ENCODE results near the gene FOXE3. TPM values are rescaled to one million over a fixed set of nuclear protein-coding genes. Genes with fewer than 3 reads are reported as not detected.

The FOXE3 gene
- total and polyA plus RNA-seq, 9 of the 15 experiments (the other 6 are each of a cell fraction or from before 2014, with no cell fraction given) = not detected

DNA sequence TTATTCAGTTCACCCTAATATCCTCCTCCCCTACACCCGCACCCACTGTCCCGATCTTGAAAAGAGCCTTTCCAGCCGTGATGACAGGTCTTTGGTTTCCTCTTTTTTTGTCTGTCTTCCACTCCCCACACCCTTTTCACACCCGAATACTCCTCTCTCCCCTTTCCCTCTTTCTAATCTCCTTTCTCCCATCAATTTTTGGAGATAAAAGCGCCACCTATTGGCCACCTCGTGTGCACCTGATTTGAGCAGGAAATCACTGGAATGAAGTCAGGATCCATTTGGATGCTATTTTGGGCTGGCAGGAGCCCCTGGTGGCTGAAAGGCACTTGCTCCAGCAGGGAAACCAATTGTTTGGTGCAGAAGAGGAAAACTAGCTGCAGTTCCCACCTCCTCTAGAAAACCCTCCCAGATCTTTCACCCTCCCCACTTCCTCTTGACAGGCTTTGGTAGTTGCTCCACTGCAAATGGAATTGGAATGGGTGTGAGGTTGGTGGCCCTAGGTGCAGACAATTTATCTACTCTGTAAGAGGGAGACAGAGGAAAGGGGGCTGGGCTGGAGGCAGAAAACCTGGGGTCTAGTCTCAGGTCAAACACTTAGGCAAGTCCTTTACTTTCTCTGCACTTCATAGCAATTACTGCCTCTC, 8.4 kb downstream of the FOXE3 start (continued):
- TF ChIP-seq NFIC (IDR thresholded peaks at IDR 0.05) (no peak), NCOA2 (IDR thresholded peaks at IDR 0.05; ENCODE audit: partially characterized antibody in 2 of 2) (no peak), KLF6 (CRISPR knock-in tag; IDR thresholded peaks at IDR 0.05; ENCODE audit: borderline replicate concordance) (no peak), KDM2B (CRISPR knock-in tag; IDR thresholded peaks at IDR 0.05) (no peak), DMBX1 (CRISPR knock-in tag; IDR thresholded peaks at IDR 0.05; ENCODE audit: borderline replicate concordance) (no peak), SRSF7 (optimal IDR thresholded peaks at IDR 0.05; ENCODE audit: low read depth, low read length) (no peak), COPS2 (conservative IDR thresholded peaks at IDR 0.05) (no peak), CBX3 (IDR thresholded peaks at IDR 0.05; ENCODE audit: borderline replicate concordance in 1 of 2, low read length in 2 of 2) (no peak), CHD2 (IDR thresholded peaks at IDR 0.05; ENCODE audit: low read depth, low read length) (no peak), ZSCAN29 (IDR thresholded peaks at IDR 0.05) (no peak), MTA1 (IDR thresholded peaks at IDR 0.05; ENCODE audit: borderline replicate concordance) (peak; percentile 74; the same call in 1 of the 2 replicates), PPARD (CRISPR knock-in tag; IDR thresholded peaks at IDR 0.05) (no peak), SUPT5H (IDR thresholded peaks at IDR 0.05) (no peak), MYC (IDR thresholded peaks at IDR 0.05; ENCODE audit: low read depth, low read length) (no peak), MYC (CRISPR knock-in tag; IDR thresholded peaks at IDR 0.05; ENCODE audit: borderline replicate concordance, low read depth) (no peak), TAL1 (IDR thresholded peaks at IDR 0.05) (0 out of 2 replicates have a peak, but pooled peaks have one; percentile 10), HDGF (IDR thresholded peaks at IDR 0.05) (no peak)
- TF ChIP-seq, protein P1, sequence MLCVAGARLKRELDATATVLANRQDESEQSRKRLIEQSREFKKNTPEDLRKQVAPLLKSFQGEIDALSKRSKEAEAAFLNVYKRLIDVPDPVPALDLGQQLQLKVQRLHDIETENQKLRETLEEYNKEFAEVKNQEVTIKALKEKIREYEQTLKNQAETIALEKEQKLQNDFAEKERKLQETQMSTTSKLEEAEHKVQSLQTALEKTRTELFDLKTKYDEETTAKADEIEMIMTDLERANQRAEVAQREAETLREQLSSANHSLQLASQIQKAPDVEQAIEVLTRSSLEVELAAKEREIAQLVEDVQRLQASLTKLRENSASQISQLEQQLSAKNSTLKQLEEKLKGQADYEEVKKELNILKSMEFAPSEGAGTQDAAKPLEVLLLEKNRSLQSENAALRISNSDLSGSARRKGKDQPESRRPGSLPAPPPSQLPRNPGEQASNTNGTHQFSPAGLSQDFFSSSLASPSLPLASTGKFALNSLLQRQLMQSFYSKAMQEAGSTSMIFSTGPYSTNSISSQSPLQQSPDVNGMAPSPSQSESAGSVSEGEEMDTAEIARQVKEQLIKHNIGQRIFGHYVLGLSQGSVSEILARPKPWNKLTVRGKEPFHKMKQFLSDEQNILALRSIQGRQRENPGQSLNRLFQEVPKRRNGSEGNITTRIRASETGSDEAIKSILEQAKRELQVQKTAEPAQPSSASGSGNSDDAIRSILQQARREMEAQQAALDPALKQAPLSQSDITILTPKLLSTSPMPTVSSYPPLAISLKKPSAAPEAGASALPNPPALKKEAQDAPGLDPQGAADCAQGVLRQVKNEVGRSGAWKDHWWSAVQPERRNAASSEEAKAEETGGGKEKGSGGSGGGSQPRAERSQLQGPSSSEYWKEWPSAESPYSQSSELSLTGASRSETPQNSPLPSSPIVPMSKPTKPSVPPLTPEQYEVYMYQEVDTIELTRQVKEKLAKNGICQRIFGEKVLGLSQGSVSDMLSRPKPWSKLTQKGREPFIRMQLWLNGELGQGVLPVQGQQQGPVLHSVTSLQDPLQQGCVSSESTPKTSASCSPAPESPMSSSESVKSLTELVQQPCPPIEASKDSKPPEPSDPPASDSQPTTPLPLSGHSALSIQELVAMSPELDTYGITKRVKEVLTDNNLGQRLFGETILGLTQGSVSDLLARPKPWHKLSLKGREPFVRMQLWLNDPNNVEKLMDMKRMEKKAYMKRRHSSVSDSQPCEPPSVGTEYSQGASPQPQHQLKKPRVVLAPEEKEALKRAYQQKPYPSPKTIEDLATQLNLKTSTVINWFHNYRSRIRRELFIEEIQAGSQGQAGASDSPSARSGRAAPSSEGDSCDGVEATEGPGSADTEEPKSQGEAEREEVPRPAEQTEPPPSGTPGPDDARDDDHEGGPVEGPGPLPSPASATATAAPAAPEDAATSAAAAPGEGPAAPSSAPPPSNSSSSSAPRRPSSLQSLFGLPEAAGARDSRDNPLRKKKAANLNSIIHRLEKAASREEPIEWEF (CRISPR knock-in tag; IDR thresholded peaks at IDR 0.05) = no peak
- TF ChIP-seq, protein P2, sequence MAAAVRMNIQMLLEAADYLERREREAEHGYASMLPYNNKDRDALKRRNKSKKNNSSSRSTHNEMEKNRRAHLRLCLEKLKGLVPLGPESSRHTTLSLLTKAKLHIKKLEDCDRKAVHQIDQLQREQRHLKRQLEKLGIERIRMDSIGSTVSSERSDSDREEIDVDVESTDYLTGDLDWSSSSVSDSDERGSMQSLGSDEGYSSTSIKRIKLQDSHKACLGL (CRISPR knock-in tag; IDR thresholded peaks at IDR 0.05; ENCODE audit: borderline replicate concordance, poor library complexity, severe bottlenecking) = no peak
- TF ChIP-seq, protein P3, sequence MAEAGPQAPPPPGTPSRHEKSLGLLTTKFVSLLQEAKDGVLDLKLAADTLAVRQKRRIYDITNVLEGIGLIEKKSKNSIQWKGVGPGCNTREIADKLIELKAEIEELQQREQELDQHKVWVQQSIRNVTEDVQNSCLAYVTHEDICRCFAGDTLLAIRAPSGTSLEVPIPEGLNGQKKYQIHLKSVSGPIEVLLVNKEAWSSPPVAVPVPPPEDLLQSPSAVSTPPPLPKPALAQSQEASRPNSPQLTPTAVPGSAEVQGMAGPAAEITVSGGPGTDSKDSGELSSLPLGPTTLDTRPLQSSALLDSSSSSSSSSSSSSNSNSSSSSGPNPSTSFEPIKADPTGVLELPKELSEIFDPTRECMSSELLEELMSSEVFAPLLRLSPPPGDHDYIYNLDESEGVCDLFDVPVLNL (CRISPR knock-in tag; IDR thresholded peaks at IDR 0.05; ENCODE audit: low read depth) = no peak
- TF ChIP-seq, protein P4, sequence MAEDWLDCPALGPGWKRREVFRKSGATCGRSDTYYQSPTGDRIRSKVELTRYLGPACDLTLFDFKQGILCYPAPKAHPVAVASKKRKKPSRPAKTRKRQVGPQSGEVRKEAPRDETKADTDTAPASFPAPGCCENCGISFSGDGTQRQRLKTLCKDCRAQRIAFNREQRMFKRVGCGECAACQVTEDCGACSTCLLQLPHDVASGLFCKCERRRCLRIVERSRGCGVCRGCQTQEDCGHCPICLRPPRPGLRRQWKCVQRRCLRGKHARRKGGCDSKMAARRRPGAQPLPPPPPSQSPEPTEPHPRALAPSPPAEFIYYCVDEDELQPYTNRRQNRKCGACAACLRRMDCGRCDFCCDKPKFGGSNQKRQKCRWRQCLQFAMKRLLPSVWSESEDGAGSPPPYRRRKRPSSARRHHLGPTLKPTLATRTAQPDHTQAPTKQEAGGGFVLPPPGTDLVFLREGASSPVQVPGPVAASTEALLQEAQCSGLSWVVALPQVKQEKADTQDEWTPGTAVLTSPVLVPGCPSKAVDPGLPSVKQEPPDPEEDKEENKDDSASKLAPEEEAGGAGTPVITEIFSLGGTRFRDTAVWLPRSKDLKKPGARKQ (CRISPR knock-in tag; IDR thresholded peaks at IDR 0.05) = no peak
- TF ChIP-seq, protein P5, sequence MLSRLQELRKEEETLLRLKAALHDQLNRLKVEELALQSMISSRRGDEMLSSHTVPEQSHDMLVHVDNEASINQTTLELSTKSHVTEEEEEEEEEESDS (CRISPR knock-in tag; IDR thresholded peaks at IDR 0.05) = no peak

Data from K562 (cell line).